ENCODE data around the gene IGFBPL1.

The IGFBPL1 gene

GRCh38 chr9:38421498-38422211, 2.6 kb downstream of the IGFBPL1 start:
- no peak for DNase-seq (ENCODE audit: low read depth)
- no peak for TF ChIP-seq CTCF (IDR thresholded peaks at IDR 0.05; ENCODE audit: insufficient read depth, low read depth, low read length, missing control alignments)
- H3K4me3 ChIP-seq (ENCODE audit: low read length): no peak overlapping the region

GRCh38 chr9:38419181-38419580, 5.1 kb downstream of the IGFBPL1 start:
- H3K4me3 ChIP-seq (ENCODE audit: low read length): no peak overlapping the region
- DNase-seq (ENCODE audit: low read depth): no peak
- TF ChIP-seq CTCF (IDR thresholded peaks at IDR 0.05; ENCODE audit: insufficient read depth, low read depth, low read length, missing control alignments): no peak

- H3K4me3 ChIP-seq (ENCODE audit: low read length): no peak overlapping the region
- DNase-seq (ENCODE audit: low read depth): no peak
- TF ChIP-seq CTCF (IDR thresholded peaks at IDR 0.05; ENCODE audit: insufficient read depth, low read depth, low read length, missing control alignments): no peak
Measured at GRCh38 chr9:38418366-38418765, 5.9 kb downstream of the IGFBPL1 start.

- no peak overlapping the region for H3K4me3 ChIP-seq (ENCODE audit: low read length)
- peak; percentile 51 for DNase-seq (ENCODE audit: low read depth)
- peak; percentile 66 for TF ChIP-seq CTCF (IDR thresholded peaks at IDR 0.05; ENCODE audit: insufficient read depth, low read depth, low read length, missing control alignments)
Measured at GRCh38 chr9:38417003-38417945, 7.0 kb downstream of the IGFBPL1 start.

- DNase-seq (ENCODE audit: low read depth): no peak
- TF ChIP-seq CTCF (IDR thresholded peaks at IDR 0.05; ENCODE audit: insufficient read depth, low read depth, low read length, missing control alignments): no peak
- no peak overlapping the region for H3K4me3 ChIP-seq (ENCODE audit: low read length)
Measured at GRCh38 chr9:38416461-38416860, 7.8 kb downstream of the IGFBPL1 start.

GRCh38 chr9:38415856-38416255, 8.4 kb downstream of the IGFBPL1 start:
- no peak for DNase-seq (ENCODE audit: low read depth)
- H3K4me3 ChIP-seq (ENCODE audit: low read length): no peak overlapping the region
- no peak for TF ChIP-seq CTCF (IDR thresholded peaks at IDR 0.05; ENCODE audit: insufficient read depth, low read depth, low read length, missing control alignments)

Data from epithelial cell of esophagus (primary cell).